GM18909 (cell line): Measurements from ENCODE around the gene ZFP57.
"Not testable (repeated sequence)": the region's sequence is repeated elsewhere in the genome, so short reads cannot be mapped to it uniquely, and the experiment has no call there.

ENCODE experiments used
- ATAC-seq: cut with Tn5 transposase; IDR thresholded peaks from one replicate; pipeline ENCODE4 v1.9.1; 2021; ENCODE audit warnings: mild to moderate bottlenecking; ENCODE audit not compliant: unreplicated experiment, poor library complexity

ZFP57 gene

DNA sequence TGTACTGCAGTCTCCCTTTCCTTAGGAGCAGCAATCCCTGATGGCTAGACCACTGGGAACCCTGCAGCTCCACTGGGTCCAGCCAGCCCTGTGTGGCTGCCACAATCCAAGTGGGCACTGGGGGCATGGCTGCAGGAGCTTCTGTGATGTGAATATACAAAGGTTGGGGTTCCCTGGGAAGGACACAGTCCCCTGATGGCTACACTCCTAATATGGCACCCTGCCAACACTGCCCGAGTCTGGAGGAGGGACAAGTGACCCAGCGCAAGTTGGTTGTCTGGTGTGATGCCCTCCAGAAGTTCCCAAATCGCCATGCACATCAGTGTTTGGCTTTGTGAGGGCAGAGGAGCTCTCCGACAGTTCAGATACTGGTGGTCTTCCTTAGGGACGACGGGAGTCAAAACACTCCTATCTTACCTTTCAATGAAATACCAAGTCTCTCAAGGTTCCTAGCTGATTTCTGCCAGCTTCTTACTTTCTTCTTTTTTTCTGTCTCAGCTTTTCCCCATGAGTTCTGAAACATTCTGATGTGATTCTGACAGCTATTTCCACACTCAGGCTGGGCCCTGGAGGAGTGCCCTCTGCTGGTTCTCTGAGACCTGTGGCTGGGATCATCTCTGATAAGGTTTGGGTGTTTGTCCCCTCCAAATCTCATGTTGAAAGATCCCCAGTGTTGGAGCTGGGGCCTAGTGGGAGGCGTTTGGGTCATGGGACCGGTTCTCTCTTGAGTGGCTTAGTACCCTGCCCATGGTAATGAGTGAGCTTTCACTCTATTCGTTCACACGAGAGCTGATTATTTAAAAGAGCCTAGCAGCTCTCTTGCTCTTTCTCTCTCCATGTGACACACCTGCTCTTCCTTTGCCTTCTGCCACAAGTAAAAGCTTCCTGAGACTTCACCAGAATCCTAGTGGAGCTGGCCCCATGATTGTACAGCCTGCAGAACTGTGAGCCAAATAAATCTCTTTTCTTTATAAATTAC, 15.5 kb upstream of the ZFP57 start:
- ATAC-seq = no peak

- ATAC-seq = no peak
Observed at GRCh38 chr6:29694637-29695036, 13.7 kb upstream of the ZFP57 start.

- no peak for ATAC-seq
Observed at GRCh38 chr6:29685718-29686326, 4.9 kb upstream of the ZFP57 start.

GRCh38 chr6:29681811-29682210, 859 bp upstream of the ZFP57 start:
- ATAC-seq = no peak

DNA sequence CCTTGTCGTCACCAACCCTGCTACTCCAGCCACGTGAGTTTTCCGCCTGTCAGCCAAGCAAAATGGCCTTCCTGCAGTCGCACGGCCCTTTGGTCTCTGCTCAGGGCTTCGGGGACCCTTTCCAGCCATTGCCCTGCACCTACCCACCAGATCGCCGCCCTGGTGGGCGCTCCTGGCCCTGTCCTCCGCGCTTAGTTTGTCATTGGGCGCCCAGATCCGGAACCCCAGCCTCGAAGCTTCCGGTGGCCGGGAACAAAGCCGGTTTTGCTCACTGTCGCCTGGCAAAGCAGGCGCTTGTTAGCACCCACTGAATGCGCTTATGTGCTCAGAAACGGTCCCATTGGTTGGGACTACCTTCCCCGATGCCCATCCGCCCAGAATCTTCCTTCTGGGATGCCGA, 536 bp downstream of the ZFP57 start:
- ATAC-seq = no peak

DNA sequence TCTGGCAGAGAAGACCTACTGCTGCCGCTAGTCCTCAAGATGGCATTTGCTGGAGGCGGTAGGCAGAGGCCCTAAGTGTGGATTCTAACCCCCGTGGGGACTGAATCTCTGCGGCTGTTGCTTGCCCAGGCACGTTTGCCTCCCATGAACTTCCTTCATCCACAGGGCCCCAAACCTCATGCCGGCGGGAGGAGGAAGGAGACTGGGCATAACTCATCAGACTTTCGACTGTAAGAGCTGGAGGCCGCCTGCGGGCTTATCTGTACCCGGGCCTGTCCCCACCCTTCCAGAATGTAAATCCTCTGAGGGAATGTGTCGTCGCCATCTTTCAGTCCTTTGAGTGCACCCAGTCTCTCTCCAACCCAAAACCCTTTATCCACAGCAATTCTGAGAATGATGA, 990 bp downstream of the ZFP57 start:
- no peak for ATAC-seq

DNA sequence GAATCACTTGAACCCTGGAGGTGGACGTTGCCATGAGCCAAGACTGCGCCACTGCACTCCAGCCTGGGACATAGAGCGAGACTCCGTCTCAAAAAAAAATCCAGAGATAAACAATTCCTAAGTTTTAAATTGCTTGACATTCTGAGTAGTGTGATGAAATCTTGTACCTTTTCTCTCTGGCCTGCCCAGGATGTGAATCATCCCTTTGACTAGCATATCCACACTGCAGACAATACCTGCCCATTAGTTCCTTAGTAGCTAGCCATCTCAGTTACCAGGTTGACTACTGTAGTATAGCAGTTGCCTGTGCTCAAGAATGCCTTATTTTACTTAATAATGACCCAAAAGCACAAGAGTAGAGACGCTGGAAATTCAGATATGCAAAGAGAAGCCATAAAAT, 2.8 kb downstream of the ZFP57 start:
- ATAC-seq = no peak

- no peak for ATAC-seq
Observed at GRCh38 chr6:29676981-29677601, 3.9 kb downstream of the ZFP57 start.

DNA sequence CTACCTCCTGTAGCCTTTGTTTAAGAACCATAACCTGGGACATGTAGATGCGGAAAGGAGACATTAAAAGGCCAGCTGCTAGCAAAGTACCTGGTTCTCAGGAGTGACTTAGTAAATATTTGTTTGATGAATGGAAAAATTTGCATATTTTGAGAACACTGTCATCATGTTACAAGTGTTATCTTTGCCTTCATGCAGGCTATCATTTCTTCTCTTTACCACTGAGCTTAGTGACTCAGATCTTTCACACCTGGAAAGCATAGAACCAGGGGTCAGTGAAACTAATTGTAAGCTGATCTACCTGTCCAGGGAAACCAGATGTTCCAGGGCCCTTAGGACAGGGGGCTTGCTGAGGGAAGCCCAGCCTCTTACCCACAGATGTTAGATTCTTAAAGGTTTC, 5.4 kb downstream of the ZFP57 start:
- no peak for ATAC-seq

DNA sequence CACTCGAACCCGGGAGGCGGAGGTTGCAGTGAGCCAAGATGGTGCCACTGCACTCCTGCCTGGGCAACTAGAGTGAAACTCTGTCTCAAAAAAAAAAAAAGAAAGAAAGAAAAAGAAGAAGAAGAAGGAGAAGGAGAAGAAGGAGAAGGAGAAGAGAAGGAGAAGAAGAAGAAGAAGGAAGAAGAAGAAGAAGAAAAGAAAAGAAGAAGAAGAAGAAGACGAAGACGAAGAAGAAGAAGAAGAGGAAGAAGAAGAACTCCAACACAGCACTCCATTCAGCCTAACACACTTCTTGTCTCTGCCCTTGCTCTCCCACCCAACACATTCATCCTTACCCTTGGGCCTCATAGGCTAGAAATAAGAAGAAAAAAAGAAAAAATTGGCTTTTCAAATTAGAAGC, 6.9 kb downstream of the ZFP57 start:
- ATAC-seq = no peak

DNA sequence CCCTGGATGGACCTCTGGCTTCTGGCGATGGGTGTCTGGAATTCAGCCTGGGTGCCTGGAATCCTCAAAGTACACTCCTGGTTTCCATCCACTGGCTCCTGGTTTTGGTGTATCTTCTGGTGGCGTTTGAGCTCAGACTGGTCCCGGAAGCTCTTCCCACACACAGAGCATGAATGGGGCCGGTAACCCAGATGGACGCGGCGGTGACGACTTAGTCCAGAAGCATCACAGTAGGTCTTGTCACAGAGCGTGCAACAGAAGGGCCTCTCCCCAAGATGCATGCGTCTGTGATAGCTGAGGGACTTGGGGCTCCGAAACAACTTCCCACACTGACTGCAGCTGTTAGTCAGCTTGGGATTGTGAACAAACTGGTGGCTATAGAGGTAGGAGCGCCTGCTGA, 7.8 kb downstream of the ZFP57 start:
- no peak for ATAC-seq

GRCh38 chr6:29672116-29672515, 8.8 kb downstream of the ZFP57 start:
- not testable (repeated sequence) for ATAC-seq

GRCh38 chr6:29671026-29671425, 9.9 kb downstream of the ZFP57 start:
- no peak for ATAC-seq

DNA sequence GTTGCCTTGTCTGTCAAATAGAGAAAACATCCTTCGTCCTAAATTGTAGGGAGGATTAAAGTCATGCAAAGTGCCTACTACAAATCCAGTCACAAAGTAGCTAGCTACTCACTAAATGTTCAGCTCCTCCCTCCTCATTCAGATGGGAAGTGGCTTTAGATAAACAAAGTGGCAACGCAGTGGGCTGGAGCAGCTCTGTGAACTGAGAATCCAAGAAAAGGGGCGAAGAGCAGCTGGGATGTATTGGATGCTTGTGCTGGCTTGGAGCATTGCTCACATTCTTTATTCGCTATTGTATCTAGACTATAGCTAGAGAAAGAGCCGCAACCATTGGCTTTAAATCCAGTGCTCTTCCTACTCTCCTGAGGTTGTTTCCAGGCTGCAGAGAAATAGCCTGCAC, 13.8 kb downstream of the ZFP57 start:
- ATAC-seq = no peak

GRCh38 chr6:29666826-29667130, 14.2 kb downstream of the ZFP57 start:
- no peak for ATAC-seq

- ATAC-seq = no peak
Observed at GRCh38 chr6:29665942-29666825, 14.8 kb downstream of the ZFP57 start.

GRCh38 chr6:29663300-29664042, 17.5 kb downstream of the ZFP57 start:
- ATAC-seq = no peak

GRCh38 chr6:29661502-29662141, 19.3 kb downstream of the ZFP57 start:
- ATAC-seq = not testable (repeated sequence)

- ATAC-seq = no peak
Observed at GRCh38 chr6:29661071-29661470, 19.9 kb downstream of the ZFP57 start.
